ENCODE results near the gene NPAS3.

DNA sequence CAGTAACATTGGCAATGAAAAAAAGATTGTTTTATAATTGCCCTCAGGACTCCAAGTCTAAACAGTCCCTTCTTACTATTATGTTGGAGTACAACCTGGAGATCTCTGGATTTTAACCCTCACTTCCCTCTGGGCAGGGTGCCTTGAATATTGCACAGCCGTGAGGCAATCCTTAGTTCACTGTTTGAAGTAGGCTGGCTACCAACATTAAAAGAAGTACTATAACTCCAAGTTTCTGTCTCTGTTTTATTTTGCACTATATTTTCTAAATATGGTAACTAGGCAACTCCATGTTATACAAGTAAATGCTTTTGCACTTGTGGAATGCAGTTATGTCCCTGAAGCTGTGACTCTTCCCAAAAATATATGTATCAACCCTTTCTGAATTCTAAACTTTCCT lies 521.5 kb downstream of the NPAS3 start:
- TF ChIP-seq, protein P1, sequence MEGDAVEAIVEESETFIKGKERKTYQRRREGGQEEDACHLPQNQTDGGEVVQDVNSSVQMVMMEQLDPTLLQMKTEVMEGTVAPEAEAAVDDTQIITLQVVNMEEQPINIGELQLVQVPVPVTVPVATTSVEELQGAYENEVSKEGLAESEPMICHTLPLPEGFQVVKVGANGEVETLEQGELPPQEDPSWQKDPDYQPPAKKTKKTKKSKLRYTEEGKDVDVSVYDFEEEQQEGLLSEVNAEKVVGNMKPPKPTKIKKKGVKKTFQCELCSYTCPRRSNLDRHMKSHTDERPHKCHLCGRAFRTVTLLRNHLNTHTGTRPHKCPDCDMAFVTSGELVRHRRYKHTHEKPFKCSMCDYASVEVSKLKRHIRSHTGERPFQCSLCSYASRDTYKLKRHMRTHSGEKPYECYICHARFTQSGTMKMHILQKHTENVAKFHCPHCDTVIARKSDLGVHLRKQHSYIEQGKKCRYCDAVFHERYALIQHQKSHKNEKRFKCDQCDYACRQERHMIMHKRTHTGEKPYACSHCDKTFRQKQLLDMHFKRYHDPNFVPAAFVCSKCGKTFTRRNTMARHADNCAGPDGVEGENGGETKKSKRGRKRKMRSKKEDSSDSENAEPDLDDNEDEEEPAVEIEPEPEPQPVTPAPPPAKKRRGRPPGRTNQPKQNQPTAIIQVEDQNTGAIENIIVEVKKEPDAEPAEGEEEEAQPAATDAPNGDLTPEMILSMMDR (conservative IDR thresholded peaks at IDR 0.05; ENCODE audit: low read depth, low read length) = no peak
- TF ChIP-seq EZH2 (IDR thresholded peaks at IDR 0.05; ENCODE audit: borderline replicate concordance, low read depth, low read length, poor library complexity, severe bottlenecking) = no peak
